A673 (cell line): ENCODE measurements around the gene COL4A2. TPM values are rescaled to one million over a fixed set of nuclear protein-coding genes. Genes with fewer than 3 reads are reported as not detected.
A peak's percentile ranks its signal among the peaks of the same experiment; 100 is the strongest.

Source experiments
- BruUV-seq: library from RNA; stranded (reverse); fragments of 400-500 nt; replicated peaks from 2 replicates; lab custom pipeline; 2021; lab: Mats Ljungman, UMichigan
- CTCF ChIA-PET: fragments of 300-600 bp; sonication (Branson Sonifier 250); formaldehyde crosslinking; loops from one replicate; lab custom pipeline; 2022; ENCODE audit warnings: antibody characterized with exemption; lab: Charles Lee
- POLR2A ChIA-PET: fragments of 300-600 bp; sonication (Branson Sonifier 250); formaldehyde crosslinking; loops from one replicate; lab custom pipeline; 2022; ENCODE audit warnings: antibody characterized with exemption; ENCODE audit not compliant: low non-redundant PET; lab: Charles Lee
- DNase-seq: peaks from one replicate; pipeline ENCODE4 v3.0.0-alpha.2; 2015; ENCODE audit warnings: low spot score
- H3K27ac ChIP-seq: fragments of 200-600 bp; sonication (generic); 2 replicates; pipeline ENCODE4 v1.5.1; 2016; ENCODE audit warnings: mixed run types, low read depth, mild to moderate bottlenecking, mixed read lengths, antibody characterized with exemption, low read length; ENCODE audit not compliant: poor library complexity, severe bottlenecking
- H3K27me3 ChIP-seq: fragments of 200-600 bp; sonication (generic); replicated peaks from 2 replicates; pipeline ENCODE4 v1.6.1; 2017; ENCODE audit warnings: mixed run types, low read depth, mild to moderate bottlenecking, mixed read lengths, antibody characterized with exemption, low read length; ENCODE audit not compliant: insufficient read depth, poor library complexity
- H3K36me3 ChIP-seq: fragments of 200-600 bp; sonication (generic); 2 replicates; pipeline ENCODE4 v1.6.1; 2016; ENCODE audit warnings: mixed run types, mild to moderate bottlenecking, mixed read lengths, antibody characterized with exemption, low read length; ENCODE audit not compliant: insufficient read depth, poor library complexity, severe bottlenecking
- H3K4me1 ChIP-seq: fragments of 200-600 bp; sonication (generic); 2 replicates; pipeline ENCODE4 v1.6.1; 2017; ENCODE audit warnings: mixed run types, mild to moderate bottlenecking, mixed read lengths, antibody characterized with exemption, low read length; ENCODE audit not compliant: insufficient read depth, poor library complexity, severe bottlenecking
- H3K4me3 ChIP-seq: fragments of 200-600 bp; sonication (generic); 2 replicates; pipeline ENCODE4 v1.5.1; 2016; ENCODE audit warnings: low read depth, mixed run types, mild to moderate bottlenecking, mixed read lengths, low read length; ENCODE audit not compliant: poor library complexity, severe bottlenecking
- H3K9me3 ChIP-seq: fragments of 200-600 bp; sonication (generic); 2 replicates; pipeline ENCODE4 v1.6.1; 2016; ENCODE audit warnings: mixed run types, low read depth, mild to moderate bottlenecking, mixed read lengths, antibody characterized with exemption, low read length; ENCODE audit not compliant: poor library complexity, severe bottlenecking
- CTCF ChIP-seq: fragments of 300-800, 200-600 bp; sonication (generic); conservative IDR thresholded peaks from 2 replicates; pipeline ENCODE4 v1.5.1; 2017; ENCODE audit warnings: low read depth, mild to moderate bottlenecking, antibody characterized with exemption, low read length, moderate library complexity, mixed read lengths
- EZH2 ChIP-seq: fragments of 200-600 bp; sonication (generic); IDR thresholded peaks from 2 replicates; pipeline ENCODE4 v1.6.1; 2017; ENCODE audit warnings: borderline replicate concordance, low read depth, mild to moderate bottlenecking, mixed read lengths, antibody characterized with exemption, low read length; ENCODE audit not compliant: poor library complexity, severe bottlenecking
- intact Hi-C: fragments of 100-400 bp; cut with micrococcal nuclease; formaldehyde crosslinking; loops from one replicate; pipeline ENCODE4 v1.10.0; 2022; ENCODE audit not compliant: unreplicated experiment
- total RNA-seq: library from RNA; stranded (reverse); gene quantifications from 2 replicates; pipeline ENCODE4 v1.2.3, GENCODE V29; 2021

COL4A2 gene
- total RNA-seq, 1 experiment from 2014 or later, result 184 TPM

GRCh38 chr13:110333837-110334236 lies 26.8 kb downstream of the COL4A2 start:
- Histone ChIP-seq H3K36me3 (peaks cover 3% of the 10 kb centered on the region), H3K27ac (no peak overlapping the region), H3K9me3 (no peaks in the 10 kb centered on the region), H3K27me3 (no peaks in the 10 kb centered on the region), H3K4me1 (peaks cover 23% of the 10 kb centered on the region), H3K4me3 (no peak overlapping the region)
- POLR2A ChIA-PET, result no interaction called here
- no peak for DNase-seq
- TF ChIP-seq CTCF, result no peak
- no peak for TF ChIP-seq EZH2
- CTCF ChIA-PET, result no interaction called here
- BruUV-seq, result no TSS peak
- intact Hi-C loops, result no loop called here

- Histone ChIP-seq H3K27ac (no peak overlapping the region), H3K27me3 (no peaks in the 10 kb centered on the region)
- DNase-seq, result no peak
Measured at GRCh38 chr13:110334256-110334655, 27.2 kb downstream of the COL4A2 start.

GRCh38 chr13:110334841-110335490 lies 27.9 kb downstream of the COL4A2 start:
- no TSS peak for BruUV-seq
- ChIA-PET POLR2A (no interaction called here), CTCF (no interaction called here)
- TF ChIP-seq EZH2 (no peak), CTCF (no peak)
- no peaks in the 10 kb centered on the region for H3K27me3 ChIP-seq
- intact Hi-C loops, result no loop called here
- peaks cover 13% of the 10 kb centered on the region for H3K4me1 ChIP-seq
- no peak overlapping the region for H3K4me3 ChIP-seq
- H3K27ac ChIP-seq, result no peak overlapping the region
- H3K9me3 ChIP-seq, result no peaks in the 10 kb centered on the region
- DNase-seq, result peak; percentile 34
- peaks cover 3% of the 10 kb centered on the region for H3K36me3 ChIP-seq

More at GRCh38 chr13:110334256-110334655, 27.2 kb downstream of the COL4A2 start:
- no TSS peak for BruUV-seq
- TF ChIP-seq EZH2 (no peak), CTCF (no peak)
- CTCF ChIA-PET, result no interaction called here
- POLR2A ChIA-PET, result no interaction called here
- Histone ChIP-seq H3K4me1 (peaks cover 19% of the 10 kb centered on the region), H3K9me3 (no peaks in the 10 kb centered on the region), H3K4me3 (no peak overlapping the region), H3K36me3 (peaks cover 3% of the 10 kb centered on the region)
- intact Hi-C loops, result no loop called here
